ENCODE data around the gene ACO1. TPM values are rescaled to one million over a fixed set of nuclear protein-coding genes. Genes with fewer than 3 reads are reported as not detected.
A peak's percentile ranks its signal among the peaks of the same experiment; 100 is the strongest.

The ACO1 gene
- total RNA-seq, 1 donor from 2014 or later: 19.4 TPM

GRCh38 chr9:32382565-32383320, 1.7 kb upstream of the ACO1 start:
- no peaks in the 10 kb centered on the region for H3K36me3 ChIP-seq (ENCODE audit: insufficient read depth, low read length)
- H3K4me2 ChIP-seq (ENCODE audit: low read length): no peak overlapping the region
- H4K20me1 ChIP-seq (ENCODE audit: insufficient read depth, low read length): peaks cover 22% of the 10 kb centered on the region
- H3K9me3 ChIP-seq (ENCODE audit: insufficient read depth, low read depth, low read length): no peaks in the 10 kb centered on the region
- TF ChIP-seq, protein P1, sequence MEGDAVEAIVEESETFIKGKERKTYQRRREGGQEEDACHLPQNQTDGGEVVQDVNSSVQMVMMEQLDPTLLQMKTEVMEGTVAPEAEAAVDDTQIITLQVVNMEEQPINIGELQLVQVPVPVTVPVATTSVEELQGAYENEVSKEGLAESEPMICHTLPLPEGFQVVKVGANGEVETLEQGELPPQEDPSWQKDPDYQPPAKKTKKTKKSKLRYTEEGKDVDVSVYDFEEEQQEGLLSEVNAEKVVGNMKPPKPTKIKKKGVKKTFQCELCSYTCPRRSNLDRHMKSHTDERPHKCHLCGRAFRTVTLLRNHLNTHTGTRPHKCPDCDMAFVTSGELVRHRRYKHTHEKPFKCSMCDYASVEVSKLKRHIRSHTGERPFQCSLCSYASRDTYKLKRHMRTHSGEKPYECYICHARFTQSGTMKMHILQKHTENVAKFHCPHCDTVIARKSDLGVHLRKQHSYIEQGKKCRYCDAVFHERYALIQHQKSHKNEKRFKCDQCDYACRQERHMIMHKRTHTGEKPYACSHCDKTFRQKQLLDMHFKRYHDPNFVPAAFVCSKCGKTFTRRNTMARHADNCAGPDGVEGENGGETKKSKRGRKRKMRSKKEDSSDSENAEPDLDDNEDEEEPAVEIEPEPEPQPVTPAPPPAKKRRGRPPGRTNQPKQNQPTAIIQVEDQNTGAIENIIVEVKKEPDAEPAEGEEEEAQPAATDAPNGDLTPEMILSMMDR (IDR thresholded peaks at IDR 0.05; ENCODE audit: insufficient read depth, low read depth, low read length): no peak
- TF ChIP-seq EZH2 (IDR thresholded peaks at IDR 0.05; ENCODE audit: insufficient read depth, low read length): no peak
- peaks cover 17% of the 10 kb centered on the region for H3K27me3 ChIP-seq (ENCODE audit: insufficient read depth, low read length)
- FAIRE-seq (no peak), DNase-seq (ENCODE audit: low read depth) (no peak)
- H3K4me3 ChIP-seq (ENCODE audit: insufficient read depth, low read depth, low read length): no peak overlapping the region
- peaks cover 31% of the 10 kb centered on the region for H3K79me2 ChIP-seq (ENCODE audit: insufficient read depth, low read length)
- H3K4me1 Mint-ChIP-seq (ENCODE audit: low read depth, unreplicated experiment): peaks cover 11% of the 10 kb centered on the region
- peaks cover 21% of the 10 kb centered on the region for H3K27me3 Mint-ChIP-seq (ENCODE audit: low read depth, unreplicated experiment)
- H3K9me3 Mint-ChIP-seq (ENCODE audit: unreplicated experiment): no peaks in the 10 kb centered on the region
- no peak overlapping the region for H3K9ac ChIP-seq (ENCODE audit: low read length)
- no peak overlapping the region for H3K4me3 Mint-ChIP-seq (ENCODE audit: unreplicated experiment)
- no peak overlapping the region for H3K27ac Mint-ChIP-seq (ENCODE audit: unreplicated experiment)
- no peak overlapping the region for H2AFZ ChIP-seq (ENCODE audit: low read depth, low read length)
- H3K27ac ChIP-seq (ENCODE audit: low read depth, low read length): no peak overlapping the region
- H3K36me3 Mint-ChIP-seq (ENCODE audit: low read depth, unreplicated experiment): no peaks in the 10 kb centered on the region
- peaks cover 11% of the 10 kb centered on the region for H3K4me1 ChIP-seq (ENCODE audit: insufficient read depth, low read length)

DNA sequence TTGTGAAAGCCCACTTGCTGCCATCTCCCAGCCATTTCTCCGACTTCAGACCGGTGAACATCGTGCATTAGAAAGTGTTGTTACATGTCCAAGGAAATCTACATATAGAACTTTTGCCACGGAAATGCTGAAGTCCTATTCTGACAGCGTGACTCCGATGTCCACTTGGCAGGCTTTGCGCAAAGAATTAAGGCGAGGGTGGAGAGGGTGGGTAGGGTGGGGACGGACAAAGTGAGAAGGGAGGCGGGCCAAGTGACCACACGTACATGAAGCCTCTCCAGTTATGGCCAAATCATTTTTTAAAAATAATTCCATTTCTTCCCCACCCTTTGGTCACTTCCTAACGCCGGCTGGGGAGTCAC, 460 bp upstream of the ACO1 start:
- H2AFZ ChIP-seq (ENCODE audit: low read depth, low read length): peak overlapping the region; percentile 97
- no peaks in the 10 kb centered on the region for H3K9me3 Mint-ChIP-seq (ENCODE audit: unreplicated experiment)
- TF ChIP-seq, protein P1 (IDR thresholded peaks at IDR 0.05; ENCODE audit: insufficient read depth, low read depth, low read length): no peak
- no peak for TF ChIP-seq EZH2 (IDR thresholded peaks at IDR 0.05; ENCODE audit: insufficient read depth, low read length)
- no peaks in the 10 kb centered on the region for H3K9me3 ChIP-seq (ENCODE audit: insufficient read depth, low read depth, low read length)
- peaks cover 11% of the 10 kb centered on the region for H3K4me1 ChIP-seq (ENCODE audit: insufficient read depth, low read length)
- H3K36me3 Mint-ChIP-seq (ENCODE audit: low read depth, unreplicated experiment): no peaks in the 10 kb centered on the region
- FAIRE-seq: no peak
- peaks cover 42% of the 10 kb centered on the region for H3K79me2 ChIP-seq (ENCODE audit: insufficient read depth, low read length)
- H3K9ac ChIP-seq (ENCODE audit: low read length): peak overlapping the region; percentile 96
- H3K36me3 ChIP-seq (ENCODE audit: insufficient read depth, low read length): no peaks in the 10 kb centered on the region
- no peak overlapping the region for H3K27ac Mint-ChIP-seq (ENCODE audit: unreplicated experiment)
- H3K4me3 Mint-ChIP-seq (ENCODE audit: unreplicated experiment): peak overlapping the region; percentile 80
- DNase-seq (ENCODE audit: low read depth): no peak
- peaks cover 17% of the 10 kb centered on the region for H3K27me3 ChIP-seq (ENCODE audit: insufficient read depth, low read length)
- H3K4me2 ChIP-seq (ENCODE audit: low read length): peak overlapping the region; percentile 96
- peaks cover 21% of the 10 kb centered on the region for H3K27me3 Mint-ChIP-seq (ENCODE audit: low read depth, unreplicated experiment)
- H3K4me3 ChIP-seq (ENCODE audit: insufficient read depth, low read depth, low read length): peak overlapping the region; percentile 95
- peak overlapping the region; percentile 41 for H3K27ac ChIP-seq (ENCODE audit: low read depth, low read length)
- H4K20me1 ChIP-seq (ENCODE audit: insufficient read depth, low read length): peaks cover 31% of the 10 kb centered on the region
- peaks cover 8% of the 10 kb centered on the region for H3K4me1 Mint-ChIP-seq (ENCODE audit: low read depth, unreplicated experiment)

Measured in astrocyte (in vitro differentiated cells and primary cell).